ENCODE data around the gene HINT3.

Gene HINT3

DNA sequence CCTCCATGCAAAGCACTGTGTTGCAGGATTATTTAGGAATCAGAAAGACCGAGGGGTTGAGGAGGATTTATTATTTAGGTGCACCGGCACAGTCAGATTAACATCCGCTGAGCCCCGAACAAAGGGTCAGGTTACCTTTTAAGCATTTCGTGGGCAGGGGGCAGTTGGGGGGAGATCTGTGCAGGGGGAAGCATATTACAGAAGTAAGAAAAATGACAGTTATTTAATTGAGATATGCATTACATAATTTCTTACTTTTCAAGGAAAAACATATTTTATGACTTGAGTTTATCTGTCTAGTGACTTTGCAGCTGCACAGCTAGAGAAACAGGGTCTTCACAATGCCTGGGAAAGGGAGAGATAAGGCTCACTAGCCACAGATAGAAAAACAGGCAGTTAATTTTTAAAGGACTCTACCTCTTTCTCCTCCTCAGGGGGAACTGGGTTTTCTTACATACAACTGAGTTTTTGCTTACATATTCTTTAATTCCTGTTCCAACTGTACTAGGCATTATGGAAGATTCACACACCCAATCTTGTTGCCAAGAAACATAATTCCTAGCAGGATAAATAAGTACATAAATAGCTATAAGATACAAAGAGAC, 1.7 kb upstream of the HINT3 start:
- no peak overlapping the region for H3K27ac ChIP-seq

DNA sequence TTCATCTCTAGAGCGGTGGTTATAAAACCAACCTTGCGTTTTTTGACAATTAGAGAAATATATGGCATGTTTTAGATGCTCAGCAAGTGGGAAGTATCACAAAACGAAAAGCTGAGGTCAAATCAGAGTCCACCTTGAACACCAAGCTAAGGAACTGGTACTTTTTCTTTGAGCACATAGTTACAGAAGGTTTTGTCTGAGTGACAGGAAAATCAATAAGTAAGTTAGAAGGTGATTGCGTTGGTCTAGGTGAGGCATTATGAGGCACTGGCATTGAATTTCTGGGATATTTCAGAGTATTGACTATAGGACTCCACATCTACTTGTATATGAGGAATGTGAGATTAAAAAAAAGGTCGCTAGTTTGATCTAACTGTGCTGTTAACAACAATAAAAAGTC, 597 bp upstream of the HINT3 start:
- TF ChIP-seq, protein P1, sequence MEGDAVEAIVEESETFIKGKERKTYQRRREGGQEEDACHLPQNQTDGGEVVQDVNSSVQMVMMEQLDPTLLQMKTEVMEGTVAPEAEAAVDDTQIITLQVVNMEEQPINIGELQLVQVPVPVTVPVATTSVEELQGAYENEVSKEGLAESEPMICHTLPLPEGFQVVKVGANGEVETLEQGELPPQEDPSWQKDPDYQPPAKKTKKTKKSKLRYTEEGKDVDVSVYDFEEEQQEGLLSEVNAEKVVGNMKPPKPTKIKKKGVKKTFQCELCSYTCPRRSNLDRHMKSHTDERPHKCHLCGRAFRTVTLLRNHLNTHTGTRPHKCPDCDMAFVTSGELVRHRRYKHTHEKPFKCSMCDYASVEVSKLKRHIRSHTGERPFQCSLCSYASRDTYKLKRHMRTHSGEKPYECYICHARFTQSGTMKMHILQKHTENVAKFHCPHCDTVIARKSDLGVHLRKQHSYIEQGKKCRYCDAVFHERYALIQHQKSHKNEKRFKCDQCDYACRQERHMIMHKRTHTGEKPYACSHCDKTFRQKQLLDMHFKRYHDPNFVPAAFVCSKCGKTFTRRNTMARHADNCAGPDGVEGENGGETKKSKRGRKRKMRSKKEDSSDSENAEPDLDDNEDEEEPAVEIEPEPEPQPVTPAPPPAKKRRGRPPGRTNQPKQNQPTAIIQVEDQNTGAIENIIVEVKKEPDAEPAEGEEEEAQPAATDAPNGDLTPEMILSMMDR (conservative IDR thresholded peaks at IDR 0.05): no peak
- no peak for TF ChIP-seq ZFX (IDR thresholded peaks at IDR 0.05)
- H3K27ac ChIP-seq: no peak overlapping the region

More for the DNA sequence above, 1.7 kb upstream of the HINT3 start:
- TF ChIP-seq ZFX (IDR thresholded peaks at IDR 0.05): no peak
- TF ChIP-seq, protein P1 (conservative IDR thresholded peaks at IDR 0.05): no peak

DNA sequence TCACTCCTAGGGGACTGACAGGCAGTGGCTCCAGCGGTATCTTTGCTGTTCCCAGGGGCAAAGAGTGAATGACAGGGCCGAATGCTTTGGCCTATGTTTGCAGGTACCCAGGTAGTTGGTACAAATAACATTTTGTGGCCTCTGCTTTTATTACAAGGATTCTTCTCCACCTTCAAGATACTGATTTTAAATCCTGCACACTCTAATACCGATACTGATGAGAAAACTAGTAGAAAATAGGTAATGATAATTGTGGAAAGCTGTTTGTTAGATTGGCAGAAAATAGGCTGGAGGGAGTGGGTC, 772 bp downstream of the HINT3 start:
- TF ChIP-seq, protein P1 (conservative IDR thresholded peaks at IDR 0.05): no peak
- no peak for TF ChIP-seq ZFX (IDR thresholded peaks at IDR 0.05)
- H3K27ac ChIP-seq: peak overlapping the region; percentile 87

DNA sequence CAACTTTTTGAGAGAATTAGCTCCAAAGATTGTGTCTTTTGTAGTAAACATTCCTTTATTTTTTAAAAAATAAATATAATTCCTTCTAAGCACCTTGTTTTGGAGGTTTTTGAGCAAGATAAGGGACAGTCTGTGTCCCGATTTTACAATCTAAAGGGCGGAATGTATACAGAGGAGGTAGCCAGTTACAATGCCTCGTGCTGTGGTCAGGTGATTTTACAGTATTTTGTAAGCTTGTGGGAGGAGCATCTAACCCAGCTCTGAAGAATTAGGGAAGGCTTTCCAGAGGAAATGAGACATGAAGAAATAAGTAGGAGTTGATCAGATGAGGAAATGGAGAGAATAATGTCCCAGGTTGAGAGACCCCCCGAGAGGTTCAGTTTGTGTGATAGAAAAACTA, 1.3 kb downstream of the HINT3 start:
- no peak overlapping the region for H3K27ac ChIP-seq
- TF ChIP-seq ZFX (IDR thresholded peaks at IDR 0.05): no peak
- TF ChIP-seq, protein P1 (conservative IDR thresholded peaks at IDR 0.05): no peak

DNA sequence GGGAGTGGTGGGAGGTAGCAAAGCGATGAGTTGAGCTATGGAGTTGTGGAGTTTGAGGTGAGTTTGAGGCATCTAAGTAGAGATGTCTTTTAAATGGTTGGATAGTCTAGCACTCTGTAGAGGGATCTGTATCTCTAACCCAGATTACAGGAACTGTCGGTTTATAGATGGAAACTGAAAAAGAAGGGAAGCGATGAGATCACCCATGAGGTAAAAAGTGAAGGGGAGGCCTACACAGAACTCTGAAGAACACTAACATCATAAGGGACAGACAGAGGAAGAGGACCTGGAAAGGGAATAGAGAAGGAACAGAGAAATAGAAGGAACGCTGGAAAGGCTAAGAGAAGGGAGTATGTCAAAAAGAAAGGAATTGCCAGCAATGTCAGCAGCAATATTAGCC, 2.5 kb downstream of the HINT3 start:
- H3K27ac ChIP-seq: peak overlapping the region; percentile 53; the same call in 1 of the 2 replicates
- no peak for TF ChIP-seq ZFX (IDR thresholded peaks at IDR 0.05)
- TF ChIP-seq, protein P1 (conservative IDR thresholded peaks at IDR 0.05): no peak

DNA sequence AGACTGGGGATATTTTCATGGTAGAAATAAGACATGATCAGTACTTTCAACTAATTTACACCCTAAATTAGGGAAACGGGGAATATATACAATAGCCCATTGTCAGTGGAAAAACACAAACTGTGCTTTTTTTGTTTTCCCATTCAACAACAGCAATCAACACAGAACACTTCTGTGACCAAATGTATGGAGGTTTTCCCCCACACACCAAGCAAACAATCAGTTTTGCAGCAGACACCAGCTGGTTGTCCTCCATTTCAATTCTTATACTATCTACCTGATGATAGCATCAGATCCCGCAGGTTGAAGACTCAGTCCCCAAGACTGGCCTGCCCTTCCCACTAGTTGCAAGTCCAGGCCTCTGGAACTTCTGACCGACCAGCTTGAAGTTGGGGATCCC, 4.5 kb downstream of the HINT3 start:
- H3K27ac ChIP-seq: no peak overlapping the region
- TF ChIP-seq, protein P1 (conservative IDR thresholded peaks at IDR 0.05): no peak
- no peak for TF ChIP-seq ZFX (IDR thresholded peaks at IDR 0.05)

DNA sequence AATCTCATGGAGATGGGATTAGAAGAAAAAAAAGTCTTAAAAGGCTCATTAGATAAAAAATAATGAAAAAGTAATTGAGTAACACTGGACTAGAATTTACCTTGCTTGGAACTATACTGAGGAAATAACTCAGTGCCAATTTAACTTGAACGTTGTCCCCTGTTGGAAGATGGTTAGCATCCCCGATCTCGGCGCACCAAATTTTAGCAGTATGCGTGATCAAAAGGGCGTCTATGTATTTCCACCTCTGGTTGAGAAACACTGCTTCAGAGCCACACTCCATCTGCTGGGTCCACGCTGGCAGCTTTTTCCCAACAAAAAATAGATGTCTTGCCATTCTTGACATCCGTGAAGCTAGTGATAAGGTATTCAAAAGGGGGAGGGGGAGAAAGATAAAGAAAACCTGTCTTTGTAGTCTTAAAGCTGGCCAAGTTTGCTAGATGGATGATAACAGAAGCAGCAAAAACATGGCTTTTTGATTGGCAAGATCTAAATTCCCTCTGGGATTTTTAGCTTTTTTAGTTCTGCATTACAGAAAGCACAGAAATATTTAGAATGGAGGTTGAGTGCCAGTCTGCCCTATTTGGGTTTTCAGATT, 6.4 kb downstream of the HINT3 start:
- H3K27ac ChIP-seq: no peak overlapping the region
- TF ChIP-seq ZFX (IDR thresholded peaks at IDR 0.05): no peak
- TF ChIP-seq, protein P1 (conservative IDR thresholded peaks at IDR 0.05): no peak
